ENCODE data around the gene SH2D3A. TPM values are rescaled to one million over a fixed set of nuclear protein-coding genes. Genes with fewer than 3 reads are reported as not detected.

The SH2D3A gene
- total and polyA plus RNA-seq, 2 experiments from 2014 or later: 20.7 to 38.4 TPM

DNA sequence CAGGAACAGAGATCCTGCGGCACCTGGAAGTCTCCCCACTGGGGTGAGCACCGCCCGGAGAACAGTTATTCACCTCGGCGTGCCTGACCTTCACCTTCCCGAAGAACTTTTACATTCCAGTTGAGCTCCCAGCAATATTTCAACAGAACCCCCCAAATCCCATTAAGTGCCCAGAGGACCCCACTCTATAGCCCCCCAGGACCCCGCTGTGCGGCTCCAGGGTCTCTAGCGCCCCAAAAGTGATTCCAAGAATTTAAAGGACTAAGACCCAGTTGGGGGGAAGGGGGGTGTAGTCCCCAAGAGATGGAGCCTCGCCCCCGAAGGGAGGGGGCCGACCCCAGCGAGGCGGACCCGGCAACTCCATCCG lies 30.3 kb downstream of the SH2D3A start (continued):
- TF ChIP-seq, protein P1, sequence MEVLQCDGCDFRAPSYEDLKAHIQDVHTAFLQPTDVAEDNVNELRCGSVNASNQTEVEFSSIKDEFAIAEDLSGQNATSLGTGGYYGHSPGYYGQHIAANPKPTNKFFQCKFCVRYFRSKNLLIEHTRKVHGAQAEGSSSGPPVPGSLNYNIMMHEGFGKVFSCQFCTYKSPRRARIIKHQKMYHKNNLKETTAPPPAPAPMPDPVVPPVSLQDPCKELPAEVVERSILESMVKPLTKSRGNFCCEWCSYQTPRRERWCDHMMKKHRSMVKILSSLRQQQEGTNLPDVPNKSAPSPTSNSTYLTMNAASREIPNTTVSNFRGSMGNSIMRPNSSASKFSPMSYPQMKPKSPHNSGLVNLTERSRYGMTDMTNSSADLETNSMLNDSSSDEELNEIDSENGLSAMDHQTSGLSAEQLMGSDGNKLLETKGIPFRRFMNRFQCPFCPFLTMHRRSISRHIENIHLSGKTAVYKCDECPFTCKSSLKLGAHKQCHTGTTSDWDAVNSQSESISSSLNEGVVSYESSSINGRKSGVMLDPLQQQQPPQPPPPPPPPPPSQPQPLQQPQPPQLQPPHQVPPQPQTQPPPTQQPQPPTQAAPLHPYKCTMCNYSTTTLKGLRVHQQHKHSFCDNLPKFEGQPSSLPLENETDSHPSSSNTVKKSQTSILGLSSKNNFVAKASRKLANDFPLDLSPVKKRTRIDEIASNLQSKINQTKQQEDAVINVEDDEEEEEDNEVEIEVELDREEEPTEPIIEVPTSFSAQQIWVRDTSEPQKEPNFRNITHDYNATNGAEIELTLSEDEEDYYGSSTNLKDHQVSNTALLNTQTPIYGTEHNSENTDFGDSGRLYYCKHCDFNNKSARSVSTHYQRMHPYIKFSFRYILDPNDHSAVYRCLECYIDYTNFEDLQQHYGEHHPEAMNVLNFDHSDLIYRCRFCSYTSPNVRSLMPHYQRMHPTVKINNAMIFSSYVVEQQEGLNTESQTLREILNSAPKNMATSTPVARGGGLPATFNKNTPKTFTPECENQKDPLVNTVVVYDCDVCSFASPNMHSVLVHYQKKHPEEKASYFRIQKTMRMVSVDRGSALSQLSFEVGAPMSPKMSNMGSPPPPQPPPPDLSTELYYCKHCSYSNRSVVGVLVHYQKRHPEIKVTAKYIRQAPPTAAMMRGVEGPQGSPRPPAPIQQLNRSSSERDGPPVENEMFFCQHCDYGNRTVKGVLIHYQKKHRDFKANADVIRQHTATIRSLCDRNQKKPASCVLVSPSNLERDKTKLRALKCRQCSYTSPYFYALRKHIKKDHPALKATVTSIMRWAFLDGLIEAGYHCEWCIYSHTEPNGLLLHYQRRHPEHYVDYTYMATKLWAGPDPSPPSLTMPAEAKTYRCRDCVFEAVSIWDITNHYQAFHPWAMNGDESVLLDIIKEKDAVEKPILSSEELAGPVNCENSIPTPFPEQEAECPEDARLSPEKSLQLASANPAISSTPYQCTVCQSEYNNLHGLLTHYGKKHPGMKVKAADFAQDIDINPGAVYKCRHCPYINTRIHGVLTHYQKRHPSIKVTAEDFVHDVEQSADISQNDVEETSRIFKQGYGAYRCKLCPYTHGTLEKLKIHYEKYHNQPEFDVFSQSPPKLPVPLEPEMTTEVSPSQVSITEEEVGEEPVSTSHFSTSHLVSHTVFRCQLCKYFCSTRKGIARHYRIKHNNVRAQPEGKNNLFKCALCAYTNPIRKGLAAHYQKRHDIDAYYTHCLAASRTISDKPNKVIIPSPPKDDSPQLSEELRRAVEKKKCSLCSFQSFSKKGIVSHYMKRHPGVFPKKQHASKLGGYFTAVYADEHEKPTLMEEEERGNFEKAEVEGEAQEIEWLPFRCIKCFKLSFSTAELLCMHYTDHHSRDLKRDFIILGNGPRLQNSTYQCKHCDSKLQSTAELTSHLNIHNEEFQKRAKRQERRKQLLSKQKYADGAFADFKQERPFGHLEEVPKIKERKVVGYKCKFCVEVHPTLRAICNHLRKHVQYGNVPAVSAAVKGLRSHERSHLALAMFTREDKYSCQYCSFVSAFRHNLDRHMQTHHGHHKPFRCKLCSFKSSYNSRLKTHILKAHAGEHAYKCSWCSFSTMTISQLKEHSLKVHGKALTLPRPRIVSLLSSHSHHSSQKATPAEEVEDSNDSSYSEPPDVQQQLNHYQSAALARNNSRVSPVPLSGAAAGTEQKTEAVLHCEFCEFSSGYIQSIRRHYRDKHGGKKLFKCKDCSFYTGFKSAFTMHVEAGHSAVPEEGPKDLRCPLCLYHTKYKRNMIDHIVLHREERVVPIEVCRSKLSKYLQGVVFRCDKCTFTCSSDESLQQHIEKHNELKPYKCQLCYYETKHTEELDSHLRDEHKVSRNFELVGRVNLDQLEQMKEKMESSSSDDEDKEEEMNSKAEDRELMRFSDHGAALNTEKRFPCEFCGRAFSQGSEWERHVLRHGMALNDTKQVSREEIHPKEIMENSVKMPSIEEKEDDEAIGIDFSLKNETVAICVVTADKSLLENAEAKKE (CRISPR knock-in tag; IDR thresholded peaks at IDR 0.05): no peak
- TF ChIP-seq, protein P2, sequence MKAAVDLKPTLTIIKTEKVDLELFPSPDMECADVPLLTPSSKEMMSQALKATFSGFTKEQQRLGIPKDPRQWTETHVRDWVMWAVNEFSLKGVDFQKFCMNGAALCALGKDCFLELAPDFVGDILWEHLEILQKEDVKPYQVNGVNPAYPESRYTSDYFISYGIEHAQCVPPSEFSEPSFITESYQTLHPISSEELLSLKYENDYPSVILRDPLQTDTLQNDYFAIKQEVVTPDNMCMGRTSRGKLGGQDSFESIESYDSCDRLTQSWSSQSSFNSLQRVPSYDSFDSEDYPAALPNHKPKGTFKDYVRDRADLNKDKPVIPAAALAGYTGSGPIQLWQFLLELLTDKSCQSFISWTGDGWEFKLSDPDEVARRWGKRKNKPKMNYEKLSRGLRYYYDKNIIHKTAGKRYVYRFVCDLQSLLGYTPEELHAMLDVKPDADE (IDR thresholded peaks at IDR 0.05): no peak
- TF ChIP-seq ZNF114 (CRISPR knock-in tag; IDR thresholded peaks at IDR 0.05): no peak

DNA sequence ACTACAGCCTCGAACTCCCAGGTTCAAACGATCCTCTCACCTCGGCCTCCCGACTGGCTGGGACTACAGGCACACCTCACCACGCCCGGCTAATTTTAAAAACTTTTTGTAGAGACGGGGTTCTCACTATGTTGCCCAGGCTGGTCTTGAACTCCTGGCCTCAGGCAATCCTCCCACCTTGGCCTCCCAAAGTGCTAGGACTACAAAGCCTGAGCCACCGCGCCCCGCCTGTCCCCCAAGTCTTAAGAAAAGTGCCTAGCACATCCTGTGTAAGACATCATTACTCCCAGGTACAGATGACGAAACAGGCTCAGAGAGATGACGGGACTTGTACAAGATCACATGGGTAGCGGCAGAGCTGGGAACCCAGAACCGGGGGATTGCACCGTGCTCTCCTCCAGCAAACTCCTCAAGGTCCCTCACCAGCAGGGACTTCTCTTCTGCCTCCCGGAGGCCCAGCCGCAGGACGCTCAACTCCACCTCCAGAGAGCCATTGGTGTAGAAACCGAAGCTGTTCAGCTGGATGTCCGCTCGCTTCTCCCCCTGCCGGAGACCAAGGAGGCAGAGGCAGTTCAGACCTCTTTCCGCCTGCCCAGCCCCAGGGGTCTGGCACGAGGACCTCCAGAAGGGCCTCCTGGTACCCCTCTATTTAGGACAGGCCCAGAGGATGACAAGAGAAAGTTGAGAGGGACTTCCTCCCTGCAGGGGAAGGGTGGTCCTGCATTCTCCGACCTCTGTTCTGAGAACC lies 30.9 kb downstream of the SH2D3A start:
- H3K27ac Mint-ChIP-seq: peak overlapping the region; percentile 98
- no peak overlapping the region; the same call in 1 of the 2 replicates for H2AFZ ChIP-seq
- no peak for TF ChIP-seq JUNB (IDR thresholded peaks at IDR 0.05; ENCODE audit: unreplicated experiment)
- TF ChIP-seq, protein P3, sequence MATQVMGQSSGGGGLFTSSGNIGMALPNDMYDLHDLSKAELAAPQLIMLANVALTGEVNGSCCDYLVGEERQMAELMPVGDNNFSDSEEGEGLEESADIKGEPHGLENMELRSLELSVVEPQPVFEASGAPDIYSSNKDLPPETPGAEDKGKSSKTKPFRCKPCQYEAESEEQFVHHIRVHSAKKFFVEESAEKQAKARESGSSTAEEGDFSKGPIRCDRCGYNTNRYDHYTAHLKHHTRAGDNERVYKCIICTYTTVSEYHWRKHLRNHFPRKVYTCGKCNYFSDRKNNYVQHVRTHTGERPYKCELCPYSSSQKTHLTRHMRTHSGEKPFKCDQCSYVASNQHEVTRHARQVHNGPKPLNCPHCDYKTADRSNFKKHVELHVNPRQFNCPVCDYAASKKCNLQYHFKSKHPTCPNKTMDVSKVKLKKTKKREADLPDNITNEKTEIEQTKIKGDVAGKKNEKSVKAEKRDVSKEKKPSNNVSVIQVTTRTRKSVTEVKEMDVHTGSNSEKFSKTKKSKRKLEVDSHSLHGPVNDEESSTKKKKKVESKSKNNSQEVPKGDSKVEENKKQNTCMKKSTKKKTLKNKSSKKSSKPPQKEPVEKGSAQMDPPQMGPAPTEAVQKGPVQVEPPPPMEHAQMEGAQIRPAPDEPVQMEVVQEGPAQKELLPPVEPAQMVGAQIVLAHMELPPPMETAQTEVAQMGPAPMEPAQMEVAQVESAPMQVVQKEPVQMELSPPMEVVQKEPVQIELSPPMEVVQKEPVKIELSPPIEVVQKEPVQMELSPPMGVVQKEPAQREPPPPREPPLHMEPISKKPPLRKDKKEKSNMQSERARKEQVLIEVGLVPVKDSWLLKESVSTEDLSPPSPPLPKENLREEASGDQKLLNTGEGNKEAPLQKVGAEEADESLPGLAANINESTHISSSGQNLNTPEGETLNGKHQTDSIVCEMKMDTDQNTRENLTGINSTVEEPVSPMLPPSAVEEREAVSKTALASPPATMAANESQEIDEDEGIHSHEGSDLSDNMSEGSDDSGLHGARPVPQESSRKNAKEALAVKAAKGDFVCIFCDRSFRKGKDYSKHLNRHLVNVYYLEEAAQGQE (IDR thresholded peaks at IDR 0.05; ENCODE audit: unreplicated experiment): no peak
- TF ChIP-seq EZH2phosphoT487 (IDR thresholded peaks at IDR 0.05; ENCODE audit: unreplicated experiment): no peak

More for the DNA sequence above, 30.9 kb downstream of the SH2D3A start:
- peak overlapping the region; percentile 94 for H3K4me3 ChIP-seq
- peaks cover 31% of the 10 kb centered on the region for H3K4me1 ChIP-seq (ENCODE audit: insufficient read depth)
- ATAC-seq: peak; percentile 6
- peak; percentile 75 for DNase-seq (ENCODE audit: low spot score)
- Mint-ChIP-seq H3K4me1 (peaks cover 36% of the 10 kb centered on the region), H3K27me3 (ENCODE audit: insufficient read depth, low read depth, poor library complexity) (peaks cover 15% of the 10 kb centered on the region), H3K36me3 (ENCODE audit: low read depth) (peaks cover 10% of the 10 kb centered on the region; the same call in 2 of the 3 replicates), H3K9me3 (no peaks in the 10 kb centered on the region; the same call in 2 of the 3 replicates), H3K4me3 (peak overlapping the region; percentile 95)
- H3K79me2 ChIP-seq (replicated peaks; ENCODE audit: insufficient read depth): peaks cover 19% of the 10 kb centered on the region
- no peaks in the 10 kb centered on the region; the same call in 1 of the 2 replicates for H4K20me1 ChIP-seq (replicated peaks; ENCODE audit: insufficient read depth)
- H3K4me2 ChIP-seq: peak overlapping the region; percentile 95
- H3K27me3 ChIP-seq (ENCODE audit: insufficient read depth): no peaks in the 10 kb centered on the region
- no peaks in the 10 kb centered on the region for H3K36me3 ChIP-seq (ENCODE audit: insufficient read depth)
- peak overlapping the region; percentile 78 for H3K27ac ChIP-seq (ENCODE audit: low read depth)
- no peaks in the 10 kb centered on the region for H3K9me2 ChIP-seq (ENCODE audit: insufficient read depth)
- 0 out of 2 replicates have a peak, but pooled peaks cover 11% of the 10 kb centered on the region for H3F3A ChIP-seq (replicated peaks; ENCODE audit: low read depth)

Data from GM23338 (cell line).